ENCODE measurements around the gene DGCR8. TPM values are rescaled to one million over a fixed set of nuclear protein-coding genes. Genes with fewer than 3 reads are reported as not detected.

Gene DGCR8
- polyA plus RNA-seq, 3 donors: 48.3 to 60.3 (median 59.2) TPM

DNA sequence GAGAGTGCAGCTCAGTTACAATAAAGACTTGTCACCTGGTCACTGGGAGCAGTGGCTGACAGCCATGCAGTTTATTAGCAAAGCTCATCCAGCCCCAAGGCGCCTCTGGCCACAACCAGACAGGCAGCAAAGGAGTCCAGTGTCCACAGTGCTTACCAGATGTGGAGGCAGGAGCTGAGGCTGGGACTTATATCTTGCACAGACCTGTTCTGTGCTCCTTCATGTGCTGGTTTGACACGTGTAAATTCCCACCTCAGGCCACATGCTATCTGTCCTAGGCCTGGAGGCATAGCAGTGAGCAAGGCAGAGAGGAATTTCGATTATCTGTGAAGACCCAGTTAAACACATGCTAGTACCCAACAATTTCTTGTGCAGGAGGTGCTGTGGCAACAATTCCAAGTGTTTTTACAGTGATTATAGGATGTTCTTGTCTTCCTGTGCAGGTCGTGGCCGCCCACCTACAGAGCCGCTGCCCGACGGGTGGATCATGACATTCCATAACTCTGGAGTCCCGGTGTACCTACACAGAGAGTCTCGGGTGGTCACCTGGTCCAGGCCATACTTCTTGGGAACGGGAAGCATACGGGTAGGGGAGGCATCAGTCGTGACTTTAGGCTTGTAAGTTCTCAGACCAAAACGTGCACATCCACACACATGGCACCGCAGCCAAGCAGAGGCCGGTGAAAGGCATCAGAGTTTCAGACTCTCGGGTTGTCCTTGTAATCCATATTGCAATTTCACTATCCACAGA is 9.4 kb downstream of the DGCR8 start:
- no peak for DNase-seq

DNA sequence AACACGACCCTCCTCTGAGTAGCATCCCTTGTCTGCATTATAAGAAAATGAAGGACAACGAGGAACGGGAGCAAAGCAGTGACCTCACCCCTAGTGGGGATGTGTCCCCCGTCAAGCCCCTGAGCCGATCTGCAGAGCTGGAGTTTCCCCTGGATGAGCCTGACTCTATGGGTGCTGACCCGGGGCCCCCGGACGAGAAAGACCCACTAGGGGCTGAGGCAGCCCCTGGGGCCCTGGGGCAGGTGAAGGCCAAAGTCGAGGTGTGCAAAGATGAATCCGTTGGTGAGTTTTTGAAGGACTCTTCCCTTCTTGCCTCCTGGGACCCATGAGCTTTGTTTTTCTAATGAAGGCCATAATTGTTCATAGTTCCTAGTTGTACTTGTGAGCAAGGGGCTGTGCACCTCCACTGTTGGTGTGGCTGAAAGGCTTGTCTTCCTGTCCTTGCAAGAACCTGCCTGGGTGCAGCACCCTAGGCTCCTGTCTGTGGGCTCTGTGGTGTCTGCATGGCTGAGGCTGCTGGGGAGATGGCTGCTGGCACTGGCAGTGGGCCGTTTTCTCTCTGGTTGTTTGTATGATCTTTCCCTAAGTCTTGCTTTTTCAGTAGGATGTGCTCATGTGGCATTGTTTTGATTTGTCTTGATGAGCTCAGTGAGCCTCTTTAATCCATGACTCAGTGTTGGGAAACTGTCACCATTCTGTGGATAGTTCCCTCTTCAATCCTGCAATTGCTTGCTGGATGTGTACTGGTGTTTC is 10.1 kb downstream of the DGCR8 start:
- no peak for DNase-seq

DNA sequence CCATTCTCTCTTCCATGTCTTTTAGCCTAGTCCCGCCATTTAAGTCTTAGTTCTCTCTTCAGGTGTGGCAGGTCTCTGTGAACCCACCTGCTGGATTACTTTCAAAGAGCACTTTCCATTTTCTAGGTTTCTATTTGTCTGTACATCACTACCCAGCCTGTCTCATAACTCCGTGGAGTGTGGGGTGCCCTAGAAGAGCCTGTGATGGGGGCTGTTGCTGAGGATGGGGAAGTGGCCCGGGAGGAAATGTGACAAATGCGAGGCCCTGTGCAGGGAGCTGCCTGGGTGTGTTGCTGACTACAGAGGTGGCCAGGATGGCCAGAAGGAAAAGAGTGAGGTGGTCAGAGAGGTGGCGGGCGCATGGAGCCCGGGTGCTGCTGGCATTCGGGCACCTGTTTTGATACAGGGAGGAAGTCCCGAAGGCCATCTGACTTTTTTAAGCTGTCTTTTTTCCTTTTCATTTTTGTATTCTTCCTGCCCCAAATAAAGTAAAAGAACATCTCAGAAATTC is 10.7 kb downstream of the DGCR8 start:
- DNase-seq: no peak

DNA sequence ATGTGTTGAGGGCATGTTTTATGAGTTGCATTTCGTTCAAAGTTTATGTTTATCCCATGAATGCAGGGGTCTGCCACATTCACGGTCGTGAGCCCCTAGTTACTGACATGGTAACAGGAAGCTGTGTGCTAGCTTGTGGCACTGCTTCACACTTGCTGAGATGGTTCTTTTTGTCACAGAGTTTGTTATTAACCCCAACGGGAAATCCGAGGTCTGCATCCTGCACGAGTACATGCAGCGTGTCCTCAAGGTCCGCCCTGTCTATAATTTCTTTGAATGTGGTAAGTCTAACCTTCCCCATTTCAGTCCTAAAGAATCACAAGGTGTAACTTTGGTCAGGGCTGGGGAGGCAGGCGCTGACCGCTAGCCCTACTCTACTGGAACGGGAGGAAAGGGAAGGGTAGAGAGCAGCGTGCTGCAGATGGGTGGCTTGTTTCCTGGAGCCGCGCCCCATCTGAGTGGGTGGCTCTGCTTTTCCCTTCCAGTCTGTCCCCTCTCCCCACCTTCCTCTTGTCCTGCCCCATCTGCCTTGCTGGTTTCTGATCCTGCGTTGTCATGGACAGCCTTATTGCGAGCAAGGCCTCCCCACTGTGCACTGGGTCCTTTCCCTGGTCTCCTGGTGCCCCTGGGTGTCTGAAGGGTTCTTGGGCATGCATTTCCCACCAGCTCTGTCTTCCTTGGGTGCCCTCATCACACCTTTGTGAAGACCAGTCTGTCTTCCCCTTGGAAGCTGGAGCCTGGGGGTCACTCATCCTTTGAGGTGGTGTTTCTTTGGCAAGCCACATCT is 11.8 kb downstream of the DGCR8 start:
- no peak for DNase-seq

- DNase-seq: no peak
Measured at GRCh38 chr22:20092477-20092854, 12.4 kb downstream of the DGCR8 start.

- no peak for DNase-seq
Measured at GRCh38 chr22:20093418-20094196, 13.6 kb downstream of the DGCR8 start.

DNA sequence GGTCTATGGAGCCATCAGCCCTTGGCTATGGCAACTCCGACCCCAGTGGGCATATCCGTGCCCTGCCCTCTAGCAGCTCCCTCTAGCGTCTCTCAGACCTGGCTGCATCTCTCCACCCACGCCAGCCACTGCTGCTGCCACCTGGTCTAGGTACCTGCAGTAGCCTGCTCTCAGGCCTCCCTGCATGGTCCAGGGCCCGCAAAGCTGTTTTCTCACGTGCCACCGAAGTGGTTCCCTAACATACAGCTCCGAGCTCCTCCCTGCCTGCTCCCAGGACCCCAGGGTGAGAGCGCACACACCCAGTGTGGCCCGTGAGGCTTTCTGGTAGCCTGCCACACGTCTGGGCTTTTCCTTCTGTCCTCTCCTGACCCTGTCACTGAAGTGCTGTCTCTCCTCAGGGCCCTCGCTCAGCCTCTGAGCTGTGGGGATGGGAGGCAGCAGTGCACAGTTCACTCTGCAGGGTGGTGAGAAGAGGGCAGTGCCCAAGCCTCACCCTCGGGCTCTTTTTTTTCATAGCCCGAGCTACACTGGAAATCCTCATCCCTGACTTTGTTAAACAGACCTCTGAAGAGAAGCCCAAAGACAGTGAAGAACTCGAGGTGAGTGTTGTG is 14.3 kb downstream of the DGCR8 start:
- DNase-seq: no peak

DNA sequence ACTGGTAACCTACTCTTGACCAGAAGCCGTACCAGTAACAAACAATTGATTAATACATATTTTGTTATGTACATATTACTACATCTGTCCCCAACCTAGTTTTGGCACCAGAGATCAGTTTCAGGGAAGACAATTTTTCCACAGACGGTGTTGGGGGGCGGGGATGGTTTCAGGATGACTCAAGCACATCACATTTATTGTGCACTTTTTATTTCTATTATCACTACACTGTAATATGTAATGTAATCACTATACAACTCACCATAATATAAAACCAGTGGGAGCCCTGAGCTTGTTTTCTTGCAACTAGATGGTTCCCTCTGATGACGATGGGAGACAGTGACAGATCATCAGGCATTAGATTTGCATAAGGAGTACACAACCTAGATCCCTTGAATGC is 15.5 kb downstream of the DGCR8 start:
- DNase-seq: no peak

DNA sequence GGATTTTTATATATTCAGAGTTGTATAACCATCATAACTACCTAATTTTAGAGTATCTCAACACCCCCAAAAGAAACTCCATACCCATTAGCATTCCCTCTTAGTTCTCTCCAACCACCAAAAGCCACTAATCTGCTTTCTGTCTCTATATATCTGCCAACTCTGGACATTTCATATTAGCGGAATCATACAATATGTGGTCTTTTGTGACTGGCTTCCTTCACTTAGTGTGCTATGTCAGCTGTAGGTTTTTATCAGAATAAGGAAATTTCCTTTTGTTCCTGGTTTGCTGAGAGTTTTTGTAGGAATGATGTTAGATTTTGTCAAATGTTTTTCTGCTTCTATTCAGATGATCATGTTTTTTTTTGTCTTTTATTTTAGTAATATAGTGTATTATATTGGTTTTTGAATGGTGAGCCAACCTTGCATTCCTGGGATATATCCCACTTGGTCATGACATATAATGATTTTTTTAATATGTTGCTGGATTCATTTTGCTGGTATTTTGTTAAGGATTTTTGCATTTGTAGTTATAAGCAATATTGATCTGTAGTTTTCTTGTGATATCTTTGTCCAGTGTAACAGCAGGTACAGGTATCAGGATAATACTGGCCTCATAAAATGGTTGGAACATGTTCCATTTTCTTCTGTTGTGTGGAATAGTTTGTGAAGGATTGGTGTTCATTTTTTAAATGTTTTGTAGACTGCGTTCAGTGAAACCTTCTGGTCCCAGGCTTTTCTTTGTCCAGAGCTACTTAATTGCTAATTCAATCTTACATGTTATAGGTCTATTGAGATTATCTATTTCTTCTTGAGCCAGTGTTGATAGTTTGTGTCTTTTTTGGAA is 16.8 kb downstream of the DGCR8 start:
- no peak for DNase-seq

DNA sequence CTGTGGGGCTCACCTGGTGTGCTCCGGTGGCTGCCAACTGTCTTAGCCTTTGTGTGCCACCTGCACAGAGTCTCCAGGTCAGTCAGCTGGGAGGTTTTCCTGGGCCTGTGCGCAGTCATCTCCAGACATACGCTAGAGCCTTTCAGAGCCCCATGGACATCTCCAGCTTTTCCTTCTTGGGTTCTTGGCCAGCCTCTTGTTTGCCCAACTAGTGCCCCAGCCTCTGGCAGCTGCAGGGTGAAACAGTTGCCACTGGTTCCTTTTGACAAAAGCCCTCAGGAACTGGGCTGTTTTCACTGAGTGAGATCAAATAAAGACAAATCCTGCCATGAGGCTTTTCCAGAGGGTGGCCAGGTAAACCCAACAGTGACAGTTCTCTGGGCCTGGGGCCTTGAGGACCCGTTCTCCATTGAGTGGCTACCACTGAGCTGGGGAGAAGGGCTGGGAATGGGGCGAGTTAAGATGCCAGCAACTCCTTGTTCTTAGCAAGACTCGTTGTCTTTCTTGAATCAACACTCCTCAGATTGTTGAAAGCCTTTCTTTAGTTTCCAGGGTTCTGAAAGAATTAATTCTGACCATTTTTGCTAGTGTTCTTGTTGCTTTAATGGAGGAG is 19.2 kb downstream of the DGCR8 start:
- no peak for DNase-seq

- no peak for DNase-seq
Measured at GRCh38 chr22:20101638-20102037, 21.6 kb downstream of the DGCR8 start.

DNA sequence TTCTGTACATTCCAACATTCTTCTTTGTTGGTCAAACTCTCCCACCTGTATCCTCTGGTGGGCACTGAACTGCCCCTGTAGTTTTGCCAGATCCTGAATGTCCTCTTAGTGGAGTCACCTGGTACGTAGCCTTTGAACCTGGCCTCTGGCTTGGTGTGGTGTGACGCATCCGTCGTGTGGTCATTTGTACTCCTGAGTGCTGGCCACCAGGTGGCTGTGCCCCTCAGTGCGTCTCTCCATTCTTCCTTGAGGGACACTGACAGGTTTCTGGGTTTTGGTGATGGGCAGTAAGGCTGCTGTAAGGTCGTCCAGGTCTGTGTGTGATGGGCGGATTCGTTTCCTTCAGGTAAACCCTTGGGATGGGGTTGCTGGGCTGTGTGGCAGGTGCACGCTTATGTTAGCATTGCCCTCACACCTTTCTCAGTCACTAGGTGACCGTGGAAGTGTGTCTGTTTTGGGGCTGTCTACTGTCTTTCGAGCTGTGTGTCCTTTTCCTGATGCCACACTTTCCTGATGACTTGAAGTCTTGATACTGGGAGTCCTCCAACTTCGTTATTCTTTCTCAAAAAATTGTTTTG is 22.3 kb downstream of the DGCR8 start:
- DNase-seq: no peak

DNA sequence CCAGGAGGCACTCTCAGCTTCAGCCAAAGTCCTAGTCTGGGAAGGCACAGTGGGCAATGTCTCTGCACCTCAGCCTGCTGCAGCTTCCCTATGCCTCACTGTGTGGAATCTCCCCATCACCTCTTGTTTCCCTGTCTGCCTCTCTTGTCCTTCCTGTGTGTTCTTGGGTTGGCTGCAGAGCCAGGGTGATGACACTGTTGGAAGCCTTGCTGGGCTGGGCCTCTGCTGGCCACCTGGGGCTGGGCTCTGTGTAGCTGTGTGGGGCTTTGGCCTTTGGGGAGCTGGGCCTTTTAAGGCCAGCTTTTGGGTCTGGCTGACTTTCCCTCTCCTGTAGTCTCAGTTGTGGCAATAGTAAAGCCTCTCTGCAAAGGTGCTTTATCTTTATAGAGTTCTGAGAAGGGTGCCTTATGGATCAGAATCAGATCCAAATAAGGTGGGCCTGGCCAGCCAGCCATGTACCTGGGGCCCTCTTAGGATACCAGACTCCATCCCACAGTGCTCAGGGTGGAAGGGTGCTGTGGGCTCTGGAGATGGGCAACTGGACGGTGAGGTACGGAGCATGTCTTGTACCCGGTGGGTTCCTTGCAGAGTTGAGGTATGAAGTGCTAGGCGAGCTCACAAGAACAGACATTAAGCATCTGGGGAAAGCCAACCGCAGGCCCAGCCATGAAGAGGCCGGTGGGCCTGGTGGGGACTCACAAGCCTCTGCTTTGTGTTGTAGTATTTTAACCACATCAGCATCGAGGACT is 25.6 kb downstream of the DGCR8 start:
- no peak for DNase-seq

- DNase-seq: no peak
Measured at GRCh38 chr22:20106205-20106848, 26.3 kb downstream of the DGCR8 start.

GRCh38 chr22:20106849-20107237 is 26.8 kb downstream of the DGCR8 start:
- DNase-seq: no peak

DNA sequence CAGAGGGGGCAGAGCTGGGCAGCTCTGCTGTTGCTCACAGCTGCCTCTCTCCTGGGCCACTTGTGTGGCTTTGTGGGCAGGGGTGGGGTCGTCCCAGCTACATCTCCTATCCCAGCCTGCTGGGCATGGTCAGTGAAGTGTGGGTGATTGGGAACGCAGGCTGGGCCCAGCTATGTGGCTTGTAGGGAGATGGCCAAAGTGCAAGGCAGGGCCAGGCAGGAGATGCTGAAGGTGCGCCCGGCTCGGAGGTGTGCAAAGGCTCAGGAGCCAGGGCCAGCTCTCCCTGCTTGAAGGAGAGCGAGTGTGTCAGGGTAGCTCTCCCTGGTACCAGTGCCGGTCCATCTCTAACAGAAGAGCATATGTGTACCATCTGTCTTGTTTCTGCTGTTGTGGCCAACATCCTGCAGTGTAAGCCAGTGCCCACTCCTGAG is 27.4 kb downstream of the DGCR8 start:
- no peak for DNase-seq

GRCh38 chr22:20107951-20108756 is 28.1 kb downstream of the DGCR8 start:
- DNase-seq: no peak

Data from renal pelvis (tissue), 4 donors.